ENCODE measurements around the gene CYSTM1. TPM values are rescaled to one million over a fixed set of nuclear protein-coding genes. Genes with fewer than 3 reads are reported as not detected.
"Not testable (repeated sequence)": the region's sequence is repeated elsewhere in the genome, so short reads cannot be mapped to it uniquely, and the experiment has no call there.

The CYSTM1 gene
- total RNA-seq, 2 experiments from 2014 or later: 22.3 to 25.1 TPM

DNA sequence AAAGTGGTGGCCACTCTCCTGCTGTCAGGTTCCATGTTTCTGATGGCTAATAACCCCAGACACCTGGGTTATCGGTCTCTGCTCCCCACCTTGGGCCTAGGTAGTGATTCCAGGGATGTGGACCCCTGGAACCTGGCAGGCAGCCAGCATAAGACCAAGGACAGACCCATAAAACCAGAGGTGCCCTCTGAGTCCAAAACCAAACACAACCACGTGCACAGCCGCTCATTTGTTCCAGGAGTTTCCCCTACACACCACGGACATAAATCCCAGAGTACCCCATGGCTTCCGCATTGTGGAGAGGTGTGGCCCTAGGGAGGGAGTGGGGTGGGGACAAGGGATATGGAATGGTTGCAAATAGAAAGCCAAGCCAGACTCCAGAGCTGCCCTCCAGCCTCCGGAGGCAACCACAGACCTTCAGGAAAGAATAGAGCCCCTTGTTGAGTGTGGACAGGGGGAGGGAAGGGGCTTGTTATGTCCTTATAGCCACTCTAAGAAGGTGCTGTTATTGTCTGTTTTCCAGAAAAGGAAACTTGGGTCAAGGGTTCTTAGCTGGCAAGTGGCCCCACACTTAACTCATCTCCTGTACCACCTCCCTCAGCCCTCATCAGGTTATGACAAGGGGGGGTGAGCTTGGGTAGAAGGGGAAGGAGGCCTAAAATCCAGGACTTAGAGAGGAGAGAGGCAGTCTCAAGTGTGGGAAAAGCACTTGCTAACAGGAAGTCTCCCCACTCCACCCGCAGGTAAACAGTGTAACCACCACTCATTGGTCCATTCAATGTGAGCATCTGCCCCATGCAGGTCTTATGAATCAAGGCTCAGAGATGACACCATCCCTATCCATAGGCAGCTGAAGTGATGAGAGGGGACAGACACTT is 23.6 kb upstream of the CYSTM1 start:
- Mint-ChIP-seq H3K9me3 (no peaks in the 10 kb centered on the region), H3K36me3 (ENCODE audit: low read depth) (no peaks in the 10 kb centered on the region), H3K27ac (no peak overlapping the region), H3K27me3 (ENCODE audit: low read depth) (peaks cover 9% of the 10 kb centered on the region), H3K4me3 (no peak overlapping the region), H3K4me1 (ENCODE audit: low read depth) (no peaks in the 10 kb centered on the region)
- intact Hi-C loops (cut with micrococcal nuclease): loop anchor here (10.0 kb wide), 1 partner anchor 307 kb away; no protein-coding TSS in a partner anchor
- DNase-seq: no peak
- CTCF ChIA-PET: interaction anchor here (1.0 kb wide), 1 partner anchor 12 kb away, joined by 3 read pairs; no protein-coding TSS in a partner anchor

DNA sequence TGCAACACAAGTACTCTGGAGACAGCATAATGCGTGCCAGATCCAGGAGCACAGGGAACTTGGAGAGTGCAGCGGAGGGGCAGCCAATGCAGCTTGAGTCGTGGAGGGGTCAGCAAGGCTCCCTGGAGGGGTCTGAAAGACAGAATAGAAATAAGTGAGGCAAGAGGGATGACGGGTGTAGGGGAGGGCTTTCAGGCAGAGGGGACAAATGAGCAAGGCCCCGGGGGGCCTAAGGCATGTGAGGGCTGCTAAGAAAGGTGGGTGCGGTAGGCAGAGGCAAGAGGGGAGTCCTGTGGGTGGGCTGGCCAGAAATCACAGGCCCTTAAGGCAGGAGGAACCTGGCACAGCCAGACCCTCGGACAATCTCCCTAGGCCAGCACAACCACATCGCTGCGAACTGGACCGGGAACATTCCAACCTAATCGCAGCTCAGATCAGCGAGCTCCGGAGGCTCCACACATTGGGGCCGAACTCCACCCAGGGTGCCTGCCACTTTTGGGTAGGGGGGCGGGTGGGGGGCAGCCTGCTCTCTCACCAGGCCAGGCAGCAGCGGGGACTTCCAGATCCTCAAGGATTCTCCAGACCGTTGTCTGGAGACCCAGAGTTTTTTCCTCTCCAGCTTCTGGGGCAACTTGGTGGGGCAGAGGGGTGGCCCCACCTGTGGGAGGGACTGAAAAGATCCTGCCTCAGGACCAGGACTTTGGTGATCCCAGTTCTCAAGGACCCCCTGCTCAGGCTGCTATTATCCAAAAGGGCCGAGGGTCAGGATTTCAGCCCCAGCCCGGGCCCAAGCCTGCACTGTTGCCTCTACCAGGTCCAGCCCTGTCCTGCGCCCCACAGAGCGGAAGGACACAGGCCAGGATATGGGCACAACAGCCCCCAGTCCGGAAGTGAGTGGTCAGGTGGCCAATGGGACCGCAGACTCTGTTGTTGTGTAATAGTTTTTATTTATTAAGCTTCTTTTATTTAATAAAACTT is 22.7 kb upstream of the CYSTM1 start:
- H3K9me3 Mint-ChIP-seq: no peaks in the 10 kb centered on the region
- H3K36me3 Mint-ChIP-seq (ENCODE audit: low read depth): no peaks in the 10 kb centered on the region
- no peak overlapping the region for H3K4me3 Mint-ChIP-seq
- CTCF ChIA-PET: interaction anchor here (1.0 to 8.7 kb wide), 4 partner anchors 7 to 183 kb away, joined by 3 to 79 read pairs (median 18); no protein-coding TSS in a partner anchor
- no peak overlapping the region for H3K27ac Mint-ChIP-seq
- H3K4me1 Mint-ChIP-seq (ENCODE audit: low read depth): peaks cover 4% of the 10 kb centered on the region
- intact Hi-C loops (cut with micrococcal nuclease): loop anchor here (10.0 kb wide), 1 partner anchor 308 kb away; no protein-coding TSS in a partner anchor
- DNase-seq: no peak
- H3K27me3 Mint-ChIP-seq (ENCODE audit: low read depth): peaks cover 3% of the 10 kb centered on the region

DNA sequence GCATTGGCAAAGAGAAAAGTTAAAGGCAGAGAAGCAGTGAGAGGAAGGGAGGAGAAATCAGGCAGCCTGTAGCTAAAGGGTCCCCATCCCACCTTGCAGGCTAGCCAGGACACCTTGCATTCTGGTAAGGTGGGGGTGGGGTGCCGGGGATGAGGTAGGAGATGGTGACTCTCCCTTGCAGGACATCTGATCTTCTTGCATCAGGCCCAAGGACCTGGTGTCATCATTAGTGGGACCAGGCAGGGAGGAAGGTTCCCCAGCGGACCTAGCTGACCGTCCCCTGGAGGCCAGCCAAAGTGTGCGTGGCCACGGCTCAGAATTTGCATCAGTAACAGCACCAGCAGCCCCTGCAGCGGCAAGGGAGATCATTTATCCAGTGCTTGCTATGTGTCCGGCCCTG is 21.7 kb upstream of the CYSTM1 start:
- CTCF ChIA-PET: interaction anchor here (0.6 to 8.7 kb wide), 7 partner anchors 8 to 184 kb away, joined by 3 to 79 read pairs (median 4); no protein-coding TSS in a partner anchor
- Mint-ChIP-seq H3K9me3 (no peaks in the 10 kb centered on the region), H3K4me3 (no peak overlapping the region), H3K27ac (no peak overlapping the region), H3K27me3 (ENCODE audit: low read depth) (no peaks in the 10 kb centered on the region), H3K4me1 (ENCODE audit: low read depth) (peaks cover 4% of the 10 kb centered on the region), H3K36me3 (ENCODE audit: low read depth) (no peaks in the 10 kb centered on the region)
- DNase-seq: no peak
- intact Hi-C loops (cut with micrococcal nuclease): loop anchor here (10.0 kb wide), 1 partner anchor 308 kb away; no protein-coding TSS in a partner anchor

DNA sequence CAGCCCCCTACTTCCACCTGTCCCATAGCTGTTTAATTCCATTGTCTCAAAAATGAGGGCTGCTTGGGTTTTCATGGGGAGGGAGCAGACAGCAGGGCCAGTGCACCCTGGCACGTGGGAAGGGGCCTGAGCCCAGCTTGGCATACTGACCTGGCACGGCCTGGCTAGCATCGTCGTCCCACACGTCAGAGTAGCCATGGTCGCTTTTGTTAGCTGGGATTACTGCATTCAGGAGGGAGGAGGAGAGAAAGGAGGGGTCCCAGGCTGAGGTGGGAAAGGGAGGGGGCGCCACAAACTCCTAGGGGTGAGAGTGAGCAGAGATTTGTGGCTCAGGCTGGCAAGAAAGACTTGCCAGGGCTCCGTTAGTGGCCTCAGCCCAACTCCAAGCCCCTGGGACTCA is 21.1 kb upstream of the CYSTM1 start:
- Mint-ChIP-seq H3K9me3 (no peaks in the 10 kb centered on the region), H3K27ac (no peak overlapping the region), H3K4me3 (no peak overlapping the region), H3K27me3 (ENCODE audit: low read depth) (no peaks in the 10 kb centered on the region), H3K4me1 (ENCODE audit: low read depth) (peaks cover 4% of the 10 kb centered on the region), H3K36me3 (ENCODE audit: low read depth) (no peaks in the 10 kb centered on the region)
- intact Hi-C loops (cut with micrococcal nuclease): loop anchor here (10.0 kb wide), 1 partner anchor 309 kb away; no protein-coding TSS in a partner anchor
- CTCF ChIA-PET: interaction anchor here (0.6 to 8.7 kb wide), 7 partner anchors 8 to 185 kb away, joined by 3 to 79 read pairs (median 4); partner anchors contain the start of gene NRG2
- DNase-seq: no peak

DNA sequence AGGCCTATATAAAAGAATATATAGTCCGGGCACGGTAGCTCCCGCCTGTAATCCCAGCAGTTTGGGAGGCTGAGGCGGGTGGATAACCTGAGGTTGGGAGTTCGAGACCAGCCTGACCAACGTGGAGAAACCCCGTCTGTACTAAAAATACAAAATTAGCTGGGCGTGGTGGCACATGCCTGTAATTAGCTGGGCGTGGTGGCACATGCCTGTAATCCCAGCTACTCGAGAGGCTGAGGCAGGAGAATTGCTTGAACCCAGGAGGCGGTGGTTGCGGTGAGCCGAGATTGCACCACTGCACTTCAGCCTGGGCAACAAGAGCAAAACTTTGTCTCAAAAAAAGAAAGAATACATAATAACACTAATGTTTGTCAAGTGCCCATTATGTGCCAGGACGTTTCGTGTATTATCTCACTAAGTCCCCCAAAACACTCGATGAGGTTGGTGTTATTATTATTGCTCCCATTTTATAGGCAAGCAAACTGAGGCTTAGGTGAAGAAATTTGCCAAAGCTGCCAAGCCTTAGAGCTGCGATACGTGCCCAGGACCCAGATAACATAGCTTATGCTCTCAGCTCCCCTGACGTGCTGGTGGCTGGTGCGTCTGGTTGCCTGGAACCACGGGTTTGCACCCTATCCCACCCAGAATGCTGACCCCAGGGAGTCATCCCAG is 20.1 kb upstream of the CYSTM1 start:
- not testable (repeated sequence) for H3K27me3 Mint-ChIP-seq (ENCODE audit: low read depth); H3K9me3 Mint-ChIP-seq; DNase-seq; H3K4me1 Mint-ChIP-seq (ENCODE audit: low read depth); H3K36me3 Mint-ChIP-seq (ENCODE audit: low read depth); H3K4me3 Mint-ChIP-seq; H3K27ac Mint-ChIP-seq
- intact Hi-C loops (cut with micrococcal nuclease): loop anchor here (10.0 kb wide), 1 partner anchor 310 kb away; no protein-coding TSS in a partner anchor
- CTCF ChIA-PET: interaction anchor here (0.8 to 8.7 kb wide), 5 partner anchors 9 to 112 kb away, joined by 3 to 79 read pairs (median 5); partner anchors contain the start of gene NRG2

DNA sequence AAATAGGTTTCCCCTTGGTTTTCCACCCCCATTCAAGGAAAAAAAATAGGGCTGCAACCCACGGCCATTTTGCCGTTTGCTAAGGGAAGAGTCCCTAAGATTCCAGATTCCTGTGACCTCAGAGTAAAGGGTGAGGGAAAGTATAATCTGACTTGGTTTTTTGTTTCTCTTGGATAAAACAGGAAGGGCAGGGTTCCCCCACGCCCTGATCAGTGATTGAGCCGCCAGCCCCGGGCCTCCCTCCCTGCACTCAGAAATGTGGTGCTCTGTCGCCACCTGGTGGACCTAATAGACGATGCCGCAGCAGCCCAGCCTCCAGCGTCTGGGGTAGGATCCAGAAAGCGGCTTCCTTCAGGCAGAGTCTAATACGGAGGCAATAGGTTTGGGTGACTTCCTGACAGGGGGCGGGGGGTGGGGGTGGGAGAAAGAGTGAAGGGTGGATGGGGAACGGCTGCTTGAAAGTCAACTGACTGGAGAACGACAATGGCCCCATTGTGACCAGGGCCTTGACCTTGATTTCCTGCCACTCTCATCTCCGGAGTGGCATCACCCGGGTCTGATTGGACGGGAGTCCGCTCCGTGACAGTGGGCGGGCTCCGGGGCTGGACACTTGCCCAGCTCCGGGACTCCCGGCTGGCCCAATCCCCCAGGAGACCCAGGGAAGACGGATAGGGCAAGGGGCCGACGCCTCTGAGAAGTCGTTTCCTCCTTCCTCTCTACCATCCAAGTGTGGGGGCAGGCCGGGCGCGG is 17.8 kb upstream of the CYSTM1 start:
- Mint-ChIP-seq H3K27ac (no peak overlapping the region), H3K4me3 (peak overlapping the region; percentile 42), H3K4me1 (ENCODE audit: low read depth) (peaks cover 4% of the 10 kb centered on the region), H3K9me3 (no peaks in the 10 kb centered on the region), H3K36me3 (ENCODE audit: low read depth) (no peaks in the 10 kb centered on the region), H3K27me3 (ENCODE audit: low read depth) (no peaks in the 10 kb centered on the region)
- CTCF ChIA-PET: interaction anchor here (0.6 to 8.7 kb wide), 8 partner anchors 12 to 982 kb away, joined by 3 to 79 read pairs (median 6); no protein-coding TSS in a partner anchor
- DNase-seq: peak; percentile 94
- intact Hi-C loops (cut with micrococcal nuclease): loop anchor here (1.0 to 10.0 kb wide), 8 partner anchors 13 to 382 kb away; partner anchors contain the start of gene NRG2

DNA sequence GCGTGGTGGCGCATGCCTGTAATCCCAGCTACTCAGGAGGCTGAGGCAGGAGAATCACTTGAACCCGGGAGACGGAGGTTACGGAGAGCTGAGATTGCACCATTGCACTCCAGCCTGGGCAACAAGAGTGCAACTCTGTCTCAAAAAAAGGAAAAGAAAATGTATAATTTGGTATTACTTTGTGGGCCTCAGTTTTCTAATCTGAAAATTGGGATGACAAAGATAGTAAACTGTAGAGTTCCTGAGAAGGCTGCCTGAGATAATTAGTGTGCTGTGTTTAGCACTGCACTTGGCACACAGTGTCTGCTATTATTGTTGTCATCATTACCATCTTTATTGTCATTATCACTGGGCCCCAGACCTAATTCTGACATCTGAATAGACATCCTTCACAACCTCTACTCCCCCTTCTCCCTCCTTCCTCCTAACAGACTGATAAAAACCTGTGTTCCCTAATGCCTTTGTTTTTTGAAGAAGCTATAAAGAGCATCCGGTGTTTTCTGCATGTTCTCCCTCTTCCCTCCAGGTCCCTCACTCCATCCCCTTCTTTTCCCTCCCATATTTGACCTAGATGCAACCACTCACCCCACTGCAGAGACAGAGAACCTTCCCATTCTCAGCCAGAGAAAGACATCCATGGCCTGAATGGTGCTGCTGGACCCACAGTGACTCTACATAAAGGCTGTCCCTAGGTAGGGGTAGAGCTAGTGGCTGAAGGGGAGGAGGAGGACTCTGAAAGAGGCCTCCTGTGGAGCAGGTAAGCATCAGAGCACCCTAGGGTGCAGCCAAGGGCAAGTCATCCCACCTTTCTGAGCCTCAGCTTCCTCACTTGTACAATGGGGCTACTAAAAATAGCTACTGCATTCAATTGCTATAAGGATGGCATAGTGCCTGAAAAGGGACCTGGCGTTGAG is 15.7 kb upstream of the CYSTM1 start:
- Mint-ChIP-seq H3K27me3 (ENCODE audit: low read depth) (no peaks in the 10 kb centered on the region), H3K27ac (no peak overlapping the region), H3K36me3 (ENCODE audit: low read depth) (no peaks in the 10 kb centered on the region), H3K4me3 (no peak overlapping the region), H3K9me3 (no peaks in the 10 kb centered on the region), H3K4me1 (ENCODE audit: low read depth) (peaks cover 4% of the 10 kb centered on the region)
- DNase-seq: no peak
- intact Hi-C loops (cut with micrococcal nuclease): loop anchor here (10.0 kb wide), 1 partner anchor 314 kb away; no protein-coding TSS in a partner anchor
- CTCF ChIA-PET: interaction anchor here (0.6 to 8.7 kb wide), 7 partner anchors 14 to 600 kb away, joined by 3 to 79 read pairs (median 7); no protein-coding TSS in a partner anchor

DNA sequence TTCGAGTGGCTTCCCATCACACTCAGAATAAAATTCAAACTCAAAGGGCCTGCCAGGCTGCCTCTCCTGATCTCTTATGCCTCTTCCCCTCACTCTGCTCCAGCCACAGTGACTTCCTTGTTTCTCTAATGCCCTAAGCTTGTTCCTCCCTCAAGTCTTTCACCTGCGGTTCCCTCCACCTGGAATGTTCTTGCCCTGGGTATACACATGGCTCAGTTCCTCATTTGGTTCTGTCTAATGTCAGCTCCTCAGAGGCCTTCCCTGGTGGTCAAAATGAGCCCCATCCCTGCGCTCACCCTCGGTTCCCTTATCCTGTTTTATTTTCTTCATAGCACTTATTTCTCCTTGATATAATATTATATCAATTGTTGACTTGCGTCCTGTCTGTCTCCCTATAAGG is 12.7 kb upstream of the CYSTM1 start:
- no peak for DNase-seq
- Mint-ChIP-seq H3K4me1 (ENCODE audit: low read depth) (no peaks in the 10 kb centered on the region), H3K4me3 (no peak overlapping the region), H3K9me3 (no peaks in the 10 kb centered on the region), H3K27ac (no peak overlapping the region), H3K27me3 (ENCODE audit: low read depth) (no peaks in the 10 kb centered on the region), H3K36me3 (ENCODE audit: low read depth) (no peaks in the 10 kb centered on the region)
- intact Hi-C loops (cut with micrococcal nuclease): no loop called here
- CTCF ChIA-PET: interaction anchor here (0.6 kb wide), 1 partner anchor 472 kb away, joined by 5 read pairs; no protein-coding TSS in a partner anchor

DNA sequence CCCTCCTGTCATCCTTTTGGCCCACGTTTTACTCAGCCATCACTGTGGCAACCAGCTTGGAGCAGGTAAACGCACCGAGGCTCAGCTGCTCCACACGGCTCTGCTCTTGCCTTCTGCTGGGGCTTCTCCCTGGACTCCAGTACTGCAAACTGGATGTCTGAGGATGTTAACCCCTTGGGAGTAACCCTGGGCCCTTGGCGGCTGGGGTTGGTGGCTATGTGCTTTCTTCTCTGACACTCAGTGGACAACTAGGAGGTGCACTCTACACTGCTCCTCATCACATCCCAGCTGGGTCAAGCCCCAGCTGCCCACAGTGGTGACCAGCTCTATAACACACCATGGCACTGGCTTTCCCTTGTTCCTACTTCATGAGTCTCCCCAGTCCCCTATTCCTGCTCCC is 12.2 kb upstream of the CYSTM1 start:
- DNase-seq: no peak
- H3K27ac Mint-ChIP-seq: no peak overlapping the region
- CTCF ChIA-PET: no interaction called here
- no peaks in the 10 kb centered on the region for H3K27me3 Mint-ChIP-seq (ENCODE audit: low read depth)
- H3K4me1 Mint-ChIP-seq (ENCODE audit: low read depth): no peaks in the 10 kb centered on the region
- no peaks in the 10 kb centered on the region for H3K9me3 Mint-ChIP-seq
- no peak overlapping the region for H3K4me3 Mint-ChIP-seq
- intact Hi-C loops (cut with micrococcal nuclease): no loop called here
- H3K36me3 Mint-ChIP-seq (ENCODE audit: low read depth): no peaks in the 10 kb centered on the region

Measured in activated naive CD4-positive, alpha-beta T cell treated with anti-CD3 and anti-CD28 coated beads for 36 hours (primary cell).